Measurements from ENCODE around the gene AMZ2. TPM values are rescaled to one million over a fixed set of nuclear protein-coding genes. Genes with fewer than 3 reads are reported as not detected.

The AMZ2 gene
- polyA plus RNA-seq, 1 of the 3 experiments (the other 2 are of a cell fraction) = 95.9 TPM

- TF ChIP-seq RCOR1 (IDR thresholded peaks at IDR 0.05; ENCODE audit: low read length) (peak; percentile 87), USF1 (IDR thresholded peaks at IDR 0.05; ENCODE audit: borderline replicate concordance, low read depth) (peak; percentile 94), ELF1 (IDR thresholded peaks at IDR 0.05) (no peak), CHD2 (IDR thresholded peaks at IDR 0.05; ENCODE audit: low read length, partially characterized antibody) (peak; percentile 37), MXI1 (IDR thresholded peaks at IDR 0.05; ENCODE audit: low read depth, low read length) (peak; percentile 67; the same call in 1 of the 2 replicates), REST (IDR thresholded peaks at IDR 0.05; ENCODE audit: low read depth, low read length) (peak; percentile 22; the same call in 1 of the 2 replicates), GABPA (IDR thresholded peaks at IDR 0.05; ENCODE audit: low read depth) (peak; percentile 28; the same call in 1 of the 2 replicates), RXRA (IDR thresholded peaks at IDR 0.05; ENCODE audit: borderline replicate concordance, low read depth) (no peak), TCF12 (IDR thresholded peaks at IDR 0.05) (0 out of 2 replicates have a peak, but pooled peaks have one; percentile 26), FOXM1 (IDR thresholded peaks at IDR 0.05; ENCODE audit: low read depth) (no peak), FOXJ3 (CRISPR knock-in tag; IDR thresholded peaks at IDR 0.05) (no peak), GATA2 (CRISPR knock-in tag; IDR thresholded peaks at IDR 0.05) (no peak), MEF2A (IDR thresholded peaks at IDR 0.05; ENCODE audit: borderline replicate concordance, low read depth) (no peak), NRF1 (IDR thresholded peaks at IDR 0.05; ENCODE audit: low read depth, low read length) (peak; percentile 46; the same call in 1 of the 2 replicates), NFIC (IDR thresholded peaks at IDR 0.05; ENCODE audit: borderline replicate concordance) (no peak), SMC3 (IDR thresholded peaks at IDR 0.05; ENCODE audit: low read depth, low read length) (peak; percentile 59), FOSL2 (IDR thresholded peaks at IDR 0.05; ENCODE audit: borderline replicate concordance, low read depth) (no peak), MAX (IDR thresholded peaks at IDR 0.05; ENCODE audit: low read depth) (peak; percentile 76), SIN3A (IDR thresholded peaks at IDR 0.05; ENCODE audit: borderline replicate concordance, low read depth, low read length) (peak; percentile 56; the same call in 1 of the 2 replicates), YY1 (IDR thresholded peaks at IDR 0.05; ENCODE audit: low read depth) (peak; percentile 73), EP300 (IDR thresholded peaks at IDR 0.05; ENCODE audit: borderline replicate concordance in 1 of 2, low read depth in 1 of 2, low read length in 1 of 2) (peak in 1 of 2 experiments; percentile 45; a peak in 1 of 4 replicates), TEAD4 (IDR thresholded peaks at IDR 0.05; ENCODE audit: borderline replicate concordance, insufficient read depth) (no peak)
- TF ChIP-seq, protein P1, sequence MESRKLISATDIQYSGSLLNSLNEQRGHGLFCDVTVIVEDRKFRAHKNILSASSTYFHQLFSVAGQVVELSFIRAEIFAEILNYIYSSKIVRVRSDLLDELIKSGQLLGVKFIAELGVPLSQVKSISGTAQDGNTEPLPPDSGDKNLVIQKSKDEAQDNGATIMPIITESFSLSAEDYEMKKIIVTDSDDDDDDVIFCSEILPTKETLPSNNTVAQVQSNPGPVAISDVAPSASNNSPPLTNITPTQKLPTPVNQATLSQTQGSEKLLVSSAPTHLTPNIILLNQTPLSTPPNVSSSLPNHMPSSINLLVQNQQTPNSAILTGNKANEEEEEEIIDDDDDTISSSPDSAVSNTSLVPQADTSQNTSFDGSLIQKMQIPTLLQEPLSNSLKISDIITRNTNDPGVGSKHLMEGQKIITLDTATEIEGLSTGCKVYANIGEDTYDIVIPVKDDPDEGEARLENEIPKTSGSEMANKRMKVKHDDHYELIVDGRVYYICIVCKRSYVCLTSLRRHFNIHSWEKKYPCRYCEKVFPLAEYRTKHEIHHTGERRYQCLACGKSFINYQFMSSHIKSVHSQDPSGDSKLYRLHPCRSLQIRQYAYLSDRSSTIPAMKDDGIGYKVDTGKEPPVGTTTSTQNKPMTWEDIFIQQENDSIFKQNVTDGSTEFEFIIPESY (IDR thresholded peaks at IDR 0.05; ENCODE audit: borderline replicate concordance, low read depth) = peak; percentile 69; the same call in 1 of the 2 replicates
- TF ChIP-seq, protein P2, sequence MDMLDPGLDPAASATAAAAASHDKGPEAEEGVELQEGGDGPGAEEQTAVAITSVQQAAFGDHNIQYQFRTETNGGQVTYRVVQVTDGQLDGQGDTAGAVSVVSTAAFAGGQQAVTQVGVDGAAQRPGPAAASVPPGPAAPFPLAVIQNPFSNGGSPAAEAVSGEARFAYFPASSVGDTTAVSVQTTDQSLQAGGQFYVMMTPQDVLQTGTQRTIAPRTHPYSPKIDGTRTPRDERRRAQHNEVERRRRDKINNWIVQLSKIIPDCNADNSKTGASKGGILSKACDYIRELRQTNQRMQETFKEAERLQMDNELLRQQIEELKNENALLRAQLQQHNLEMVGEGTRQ (IDR thresholded peaks at IDR 0.05; ENCODE audit: borderline replicate concordance, low read depth, low read length) = peak; percentile 78
These were observed 42.5 kb upstream of the AMZ2 start (continued) for GRCh38 chr17:68205251-68205807.

All from SK-N-SH (cell line).